SK-N-DZ (cell line): Measurements from ENCODE around the gene ULBP3.
"Not testable (repeated sequence)": the region's sequence is repeated elsewhere in the genome, so short reads cannot be mapped to it uniquely, and the experiment has no call there.

Experiments used
- DNase-seq: peaks from one replicate; pipeline ENCODE4 v3.0.0-alpha.2; 2015; ENCODE audit warnings: low spot score

The ULBP3 gene

GRCh38 chr6:150043501-150044412 lies 25.2 kb downstream of the ULBP3 start:
- DNase-seq = no peak

- DNase-seq = no peak
These were observed 25.8 kb downstream of the ULBP3 start for GRCh38 chr6:150043096-150043495.

GRCh38 chr6:150038202-150039062 lies 30.5 kb downstream of the ULBP3 start:
- DNase-seq = no peak

- no peak for DNase-seq
These were observed 31.3 kb downstream of the ULBP3 start for GRCh38 chr6:150037526-150038201.

GRCh38 chr6:150036081-150036480 lies 32.8 kb downstream of the ULBP3 start:
- DNase-seq = no peak

GRCh38 chr6:150033207-150033771 lies 35.6 kb downstream of the ULBP3 start:
- DNase-seq = no peak

GRCh38 chr6:150032598-150032997 lies 36.3 kb downstream of the ULBP3 start:
- no peak for DNase-seq

GRCh38 chr6:150030611-150031010 lies 38.3 kb downstream of the ULBP3 start:
- no peak for DNase-seq

GRCh38 chr6:150029749-150030148 lies 39.2 kb downstream of the ULBP3 start:
- DNase-seq = no peak

- DNase-seq = no peak
These were observed 39.6 kb downstream of the ULBP3 start for GRCh38 chr6:150029276-150029675.

- no peak for DNase-seq
These were observed 40.1 kb downstream of the ULBP3 start for GRCh38 chr6:150028799-150029198.

GRCh38 chr6:150027806-150028565 lies 40.9 kb downstream of the ULBP3 start:
- DNase-seq = no peak

GRCh38 chr6:150026976-150027805 lies 41.7 kb downstream of the ULBP3 start:
- DNase-seq = no peak

GRCh38 chr6:150025201-150025917 lies 43.6 kb downstream of the ULBP3 start, which contains the start of gene RAET1L:
Gene RAET1L (minus strand): TSS chr6:150025532. CDS start chr6:150025471, 61 bp downstream.
- DNase-seq = no peak

- no peak for DNase-seq
These were observed 44.2 kb downstream of the ULBP3 start for GRCh38 chr6:150024646-150025155.

GRCh38 chr6:150024021-150024420 lies 44.9 kb downstream of the ULBP3 start:
- DNase-seq = not testable (repeated sequence)

GRCh38 chr6:150021870-150022269 lies 47.1 kb downstream of the ULBP3 start:
- DNase-seq = not testable (repeated sequence)

GRCh38 chr6:150018846-150019580 lies 49.9 kb downstream of the ULBP3 start:
- DNase-seq = no peak
